ENCODE measurements around the gene DZIP1. TPM values are rescaled to one million over a fixed set of nuclear protein-coding genes. Genes with fewer than 3 reads are reported as not detected.

Gene DZIP1
- total RNA-seq, 2 experiments from 2014 or later, result 0.26 to 0.34 TPM

GRCh38 chr13:95620030-95620824 lies 24.3 kb downstream of the DZIP1 start:
- ChIA-PET CTCF (interaction anchor here (8.6 kb wide), 1 partner anchor 214 kb away, joined by 118 read pairs; no protein-coding TSS in a partner anchor), POLR2A (no interaction called here)
- Mint-ChIP-seq H3K9me3 (ENCODE audit: insufficient read depth) (no peaks in the 10 kb centered on the region), H3K4me1 (ENCODE audit: low read depth) (no peaks in the 10 kb centered on the region), H3K27me3 (ENCODE audit: low read depth) (peaks cover 8% of the 10 kb centered on the region), H3K27ac (no peak overlapping the region), H3K4me3 (no peak overlapping the region), H3K36me3 (ENCODE audit: low read depth) (no peaks in the 10 kb centered on the region)
- ATAC-seq (no peak), DNase-seq (no peak)

- H3K27me3 Mint-ChIP-seq (ENCODE audit: low read depth), result peaks cover 3% of the 10 kb centered on the region
- ATAC-seq, result no peak
- H3K27ac Mint-ChIP-seq, result no peak overlapping the region
These were observed 29.0 kb downstream of the DZIP1 start for GRCh38 chr13:95615539-95615938.

GRCh38 chr13:95614641-95615245 lies 29.8 kb downstream of the DZIP1 start:
- H3K9me3 Mint-ChIP-seq (ENCODE audit: insufficient read depth), result no peaks in the 10 kb centered on the region
- ChIA-PET CTCF (no interaction called here), POLR2A (no interaction called here)
- DNase-seq (no peak), ATAC-seq (no peak)
- H3K36me3 Mint-ChIP-seq (ENCODE audit: low read depth), result no peaks in the 10 kb centered on the region
- H3K4me1 Mint-ChIP-seq (ENCODE audit: low read depth), result no peaks in the 10 kb centered on the region
- no peak overlapping the region for H3K4me3 Mint-ChIP-seq
- no peaks in the 10 kb centered on the region for H3K27me3 Mint-ChIP-seq (ENCODE audit: low read depth)
- no peak overlapping the region for H3K27ac Mint-ChIP-seq

More at GRCh38 chr13:95615539-95615938, 29.0 kb downstream of the DZIP1 start:
- ChIA-PET CTCF (no interaction called here), POLR2A (no interaction called here)
- no peaks in the 10 kb centered on the region for H3K9me3 Mint-ChIP-seq (ENCODE audit: insufficient read depth)
- no peaks in the 10 kb centered on the region for H3K36me3 Mint-ChIP-seq (ENCODE audit: low read depth)
- no peak for DNase-seq
- no peak overlapping the region for H3K4me3 Mint-ChIP-seq
- no peaks in the 10 kb centered on the region for H3K4me1 Mint-ChIP-seq (ENCODE audit: low read depth)

- Mint-ChIP-seq H3K4me1 (ENCODE audit: low read depth) (no peaks in the 10 kb centered on the region), H3K27ac (no peak overlapping the region), H3K9me3 (ENCODE audit: insufficient read depth) (no peaks in the 10 kb centered on the region)
These were observed 35.7 kb downstream of the DZIP1 start for GRCh38 chr13:95608640-95609323.

GRCh38 chr13:95607366-95607765 lies 37.1 kb downstream of the DZIP1 start:
- POLR2A ChIA-PET, result interaction anchor here (0.7 kb wide), 1 partner anchor 56 kb away, joined by 3 read pairs; no protein-coding TSS in a partner anchor
- H3K36me3 Mint-ChIP-seq (ENCODE audit: low read depth), result no peaks in the 10 kb centered on the region
- H3K27me3 Mint-ChIP-seq (ENCODE audit: low read depth), result peaks cover 4% of the 10 kb centered on the region
- no peaks in the 10 kb centered on the region for H3K4me1 Mint-ChIP-seq (ENCODE audit: low read depth)
- no peak overlapping the region for H3K4me3 Mint-ChIP-seq
- DNase-seq, result no peak
- CTCF ChIA-PET, result no interaction called here
- ATAC-seq, result no peak
- H3K9me3 Mint-ChIP-seq (ENCODE audit: insufficient read depth), result no peaks in the 10 kb centered on the region
- H3K27ac Mint-ChIP-seq, result no peak overlapping the region

More at GRCh38 chr13:95608640-95609323, 35.7 kb downstream of the DZIP1 start:
- Mint-ChIP-seq H3K36me3 (ENCODE audit: low read depth) (no peaks in the 10 kb centered on the region), H3K27me3 (ENCODE audit: low read depth) (peaks cover 4% of the 10 kb centered on the region), H3K4me3 (no peak overlapping the region)
- no peak for DNase-seq
- CTCF ChIA-PET, result interaction anchor here (1.0 to 1.8 kb wide), 2 partner anchors 14 to 15 kb away, joined by 3 to 6 read pairs; no protein-coding TSS in a partner anchor
- ATAC-seq, result no peak
- POLR2A ChIA-PET, result interaction anchor here (0.8 kb wide), 1 partner anchor 68 kb away, joined by 3 read pairs; no protein-coding TSS in a partner anchor

- Mint-ChIP-seq H3K9me3 (ENCODE audit: insufficient read depth) (no peaks in the 10 kb centered on the region), H3K4me1 (ENCODE audit: low read depth) (no peaks in the 10 kb centered on the region), H3K27me3 (ENCODE audit: low read depth) (peaks cover 5% of the 10 kb centered on the region), H3K27ac (no peak overlapping the region), H3K36me3 (ENCODE audit: low read depth) (no peaks in the 10 kb centered on the region), H3K4me3 (no peak overlapping the region)
- CTCF ChIA-PET, result no interaction called here
- POLR2A ChIA-PET, result no interaction called here
- ATAC-seq (no peak), DNase-seq (no peak)
These were observed 38.9 kb downstream of the DZIP1 start for GRCh38 chr13:95605448-95606125.

- ATAC-seq (no peak), DNase-seq (no peak)
- CTCF ChIA-PET, result no interaction called here
- Mint-ChIP-seq H3K9me3 (ENCODE audit: insufficient read depth) (no peaks in the 10 kb centered on the region), H3K36me3 (ENCODE audit: low read depth) (no peaks in the 10 kb centered on the region), H3K4me3 (no peak overlapping the region), H3K27ac (no peak overlapping the region), H3K27me3 (ENCODE audit: low read depth) (peaks cover 5% of the 10 kb centered on the region), H3K4me1 (ENCODE audit: low read depth) (no peaks in the 10 kb centered on the region)
- POLR2A ChIA-PET, result no interaction called here
These were observed 40.0 kb downstream of the DZIP1 start for GRCh38 chr13:95604556-95604915.

- H3K4me1 Mint-ChIP-seq (ENCODE audit: low read depth), result no peaks in the 10 kb centered on the region
- H3K36me3 Mint-ChIP-seq (ENCODE audit: low read depth), result no peaks in the 10 kb centered on the region
- ChIA-PET POLR2A (no interaction called here), CTCF (no interaction called here)
- H3K4me3 Mint-ChIP-seq, result no peak overlapping the region
- no peak for ATAC-seq
- H3K27me3 Mint-ChIP-seq (ENCODE audit: low read depth), result peaks cover 9% of the 10 kb centered on the region
- H3K27ac Mint-ChIP-seq, result no peak overlapping the region
- DNase-seq, result no peak
- H3K9me3 Mint-ChIP-seq (ENCODE audit: insufficient read depth), result no peaks in the 10 kb centered on the region
These were observed 40.5 kb downstream of the DZIP1 start for GRCh38 chr13:95603887-95604555.

- H3K27me3 Mint-ChIP-seq (ENCODE audit: low read depth), result peaks cover 6% of the 10 kb centered on the region
- ChIA-PET POLR2A (no interaction called here), CTCF (no interaction called here)
- no peak for DNase-seq
- no peak for ATAC-seq
- no peak overlapping the region for H3K27ac Mint-ChIP-seq
- no peak overlapping the region for H3K4me3 Mint-ChIP-seq
- H3K36me3 Mint-ChIP-seq (ENCODE audit: low read depth), result no peaks in the 10 kb centered on the region
- no peaks in the 10 kb centered on the region for H3K9me3 Mint-ChIP-seq (ENCODE audit: insufficient read depth)
- H3K4me1 Mint-ChIP-seq (ENCODE audit: low read depth), result no peaks in the 10 kb centered on the region
These were observed 42.6 kb downstream of the DZIP1 start for GRCh38 chr13:95601906-95602305.

GRCh38 chr13:95601216-95601615 lies 43.3 kb downstream of the DZIP1 start:
- Mint-ChIP-seq H3K9me3 (ENCODE audit: insufficient read depth) (no peaks in the 10 kb centered on the region), H3K36me3 (ENCODE audit: low read depth) (no peaks in the 10 kb centered on the region), H3K27ac (no peak overlapping the region), H3K27me3 (ENCODE audit: low read depth) (peaks cover 6% of the 10 kb centered on the region), H3K4me1 (ENCODE audit: low read depth) (no peaks in the 10 kb centered on the region), H3K4me3 (no peak overlapping the region)
- DNase-seq (no peak), ATAC-seq (no peak)
- ChIA-PET CTCF (no interaction called here), POLR2A (no interaction called here)

- Mint-ChIP-seq H3K27me3 (ENCODE audit: low read depth) (peaks cover 8% of the 10 kb centered on the region), H3K4me3 (no peak overlapping the region), H3K4me1 (ENCODE audit: low read depth) (no peaks in the 10 kb centered on the region), H3K9me3 (ENCODE audit: insufficient read depth) (no peaks in the 10 kb centered on the region), H3K27ac (no peak overlapping the region), H3K36me3 (ENCODE audit: low read depth) (no peaks in the 10 kb centered on the region)
- CTCF ChIA-PET, result no interaction called here
- POLR2A ChIA-PET, result no interaction called here
- ATAC-seq, result no peak
- no peak for DNase-seq
These were observed 47.8 kb downstream of the DZIP1 start for GRCh38 chr13:95596701-95597100.
